ENCODE measurements around the gene RFLNA. TPM values are rescaled to one million over a fixed set of nuclear protein-coding genes. Genes with fewer than 3 reads are reported as not detected.

RFLNA gene
- total and polyA plus RNA-seq, 5 donors = 0.22 to 0.82 (median 0.61) TPM

- 82% methylated on average over 4 of the region's 4 CpGs for WGBS
- ATAC-seq = no peak
- intact Hi-C loops (cut with DNase I) = no loop called here
- Histone ChIP-seq H3K27ac (ENCODE audit: low read length) (no peak overlapping the region), H3K4me3 (ENCODE audit: low read length) (no peak overlapping the region), H3K9me3 (ENCODE audit: control insufficient read depth, low read length) (no peaks in the 10 kb centered on the region), H3K4me1 (ENCODE audit: control insufficient read depth, insufficient read depth, low read length) (no peaks in the 10 kb centered on the region), H3K27me3 (ENCODE audit: control insufficient read depth, insufficient read depth) (no peaks in the 10 kb centered on the region)
- no peak for DNase-seq
Measured at GRCh38 chr12:124267205-124267778, 27.6 kb upstream of the RFLNA start.

GRCh38 chr12:124270671-124271070 is 24.2 kb upstream of the RFLNA start:
- Histone ChIP-seq H3K27ac (ENCODE audit: low read length) (no peak overlapping the region), H3K27me3 (ENCODE audit: control insufficient read depth, insufficient read depth) (no peaks in the 10 kb centered on the region), H3K4me1 (ENCODE audit: control insufficient read depth, insufficient read depth, low read length) (no peaks in the 10 kb centered on the region), H3K4me3 (ENCODE audit: low read length) (no peak overlapping the region), H3K9me3 (ENCODE audit: control insufficient read depth, low read length) (no peaks in the 10 kb centered on the region)
- no peak for ATAC-seq
- no peak for DNase-seq
- intact Hi-C loops (cut with DNase I) = no loop called here
- WGBS = 91% methylated on average over 6 of the region's 6 CpGs

- H3K9me3 ChIP-seq (ENCODE audit: control insufficient read depth, low read length) = no peaks in the 10 kb centered on the region
- H3K4me3 ChIP-seq (ENCODE audit: low read length) = no peak overlapping the region
- H3K27ac ChIP-seq (ENCODE audit: low read length) = no peak overlapping the region
- DNase-seq = no peak
- intact Hi-C loops (cut with DNase I) = no loop called here
- no peaks in the 10 kb centered on the region for H3K4me1 ChIP-seq (ENCODE audit: control insufficient read depth, insufficient read depth, low read length)
- ATAC-seq = peak in 1 of 2 donors; percentile 70
- no peaks in the 10 kb centered on the region for H3K27me3 ChIP-seq (ENCODE audit: control insufficient read depth, insufficient read depth)
- WGBS = 93% methylated on average over 3 of the region's 3 CpGs
Measured at GRCh38 chr12:124273630-124274029, 21.3 kb upstream of the RFLNA start.

- intact Hi-C loops (cut with DNase I) = no loop called here
- Histone ChIP-seq H3K9me3 (ENCODE audit: control insufficient read depth, low read length) (no peaks in the 10 kb centered on the region), H3K27me3 (ENCODE audit: control insufficient read depth, insufficient read depth) (no peaks in the 10 kb centered on the region), H3K27ac (ENCODE audit: low read length) (no peak overlapping the region), H3K4me1 (ENCODE audit: control insufficient read depth, insufficient read depth, low read length) (no peaks in the 10 kb centered on the region), H3K4me3 (ENCODE audit: low read length) (no peak overlapping the region)
- DNase-seq (no peak), ATAC-seq (no peak)
- 89% methylated on average over 2 of the region's 2 CpGs for WGBS
Measured at GRCh38 chr12:124276337-124276736, 18.6 kb upstream of the RFLNA start.

GRCh38 chr12:124277394-124278241 is 17.3 kb upstream of the RFLNA start:
- WGBS = 53% methylated on average over 16 of the region's 16 CpGs
- Histone ChIP-seq H3K4me3 (ENCODE audit: low read length) (no peak overlapping the region), H3K4me1 (ENCODE audit: control insufficient read depth, insufficient read depth, low read length) (no peaks in the 10 kb centered on the region), H3K27me3 (ENCODE audit: control insufficient read depth, insufficient read depth) (no peaks in the 10 kb centered on the region), H3K27ac (ENCODE audit: low read length) (no peak overlapping the region), H3K9me3 (ENCODE audit: control insufficient read depth, low read length) (no peaks in the 10 kb centered on the region)
- ATAC-seq = no peak
- no peak for DNase-seq
- intact Hi-C loops (cut with DNase I) = no loop called here

- ATAC-seq = no peak
- WGBS = 81% methylated on average over 20 of the region's 20 CpGs
- H3K27me3 ChIP-seq (ENCODE audit: control insufficient read depth, insufficient read depth) = no peaks in the 10 kb centered on the region
Measured at GRCh38 chr12:124278389-124279101, 16.3 kb upstream of the RFLNA start.

GRCh38 chr12:124279315-124279714 is 15.6 kb upstream of the RFLNA start:
- DNase-seq = no peak
- H3K27me3 ChIP-seq (ENCODE audit: control insufficient read depth, insufficient read depth) = no peaks in the 10 kb centered on the region
- no peak for ATAC-seq
- H3K9me3 ChIP-seq (ENCODE audit: control insufficient read depth, low read length) = no peaks in the 10 kb centered on the region
- no peak overlapping the region for H3K27ac ChIP-seq (ENCODE audit: low read length)
- 71% methylated on average over 11 of the region's 11 CpGs for WGBS
- H3K4me3 ChIP-seq (ENCODE audit: low read length) = no peak overlapping the region
- no peaks in the 10 kb centered on the region for H3K4me1 ChIP-seq (ENCODE audit: control insufficient read depth, insufficient read depth, low read length)
- intact Hi-C loops (cut with DNase I) = no loop called here

More at GRCh38 chr12:124278389-124279101, 16.3 kb upstream of the RFLNA start:
- no peaks in the 10 kb centered on the region for H3K4me1 ChIP-seq (ENCODE audit: control insufficient read depth, insufficient read depth, low read length)
- no peak for DNase-seq
- H3K27ac ChIP-seq (ENCODE audit: low read length) = no peak overlapping the region
- H3K9me3 ChIP-seq (ENCODE audit: control insufficient read depth, low read length) = no peaks in the 10 kb centered on the region
- intact Hi-C loops (cut with DNase I) = no loop called here
- H3K4me3 ChIP-seq (ENCODE audit: low read length) = no peak overlapping the region

GRCh38 chr12:124279846-124280360 is 15.0 kb upstream of the RFLNA start:
- no peaks in the 10 kb centered on the region for H3K9me3 ChIP-seq (ENCODE audit: control insufficient read depth, low read length)
- no peaks in the 10 kb centered on the region for H3K27me3 ChIP-seq (ENCODE audit: control insufficient read depth, insufficient read depth)
- intact Hi-C loops (cut with DNase I) = no loop called here
- 38% methylated on average over 19 of the region's 19 CpGs for WGBS
- H3K27ac ChIP-seq (ENCODE audit: low read length) = no peak overlapping the region
- ATAC-seq = peak; percentile 32 to 41
- no peaks in the 10 kb centered on the region for H3K4me1 ChIP-seq (ENCODE audit: control insufficient read depth, insufficient read depth, low read length)
- H3K4me3 ChIP-seq (ENCODE audit: low read length) = no peak overlapping the region
- no peak for DNase-seq

GRCh38 chr12:124281309-124281708 is 13.6 kb upstream of the RFLNA start:
- DNase-seq (no peak), ATAC-seq (no peak)
- Histone ChIP-seq H3K4me3 (ENCODE audit: low read length) (no peak overlapping the region), H3K27ac (ENCODE audit: low read length) (no peak overlapping the region), H3K4me1 (ENCODE audit: control insufficient read depth, insufficient read depth, low read length) (no peaks in the 10 kb centered on the region), H3K27me3 (ENCODE audit: control insufficient read depth, insufficient read depth) (no peaks in the 10 kb centered on the region), H3K9me3 (ENCODE audit: control insufficient read depth, low read length) (no peaks in the 10 kb centered on the region)
- WGBS = 93% methylated on average over 2 of the region's 2 CpGs
- intact Hi-C loops (cut with DNase I) = no loop called here

- 86% methylated on average over 5 of the region's 5 CpGs for WGBS
- no peaks in the 10 kb centered on the region for H3K9me3 ChIP-seq (ENCODE audit: control insufficient read depth, low read length)
- intact Hi-C loops (cut with DNase I) = no loop called here
- no peak overlapping the region for H3K27ac ChIP-seq (ENCODE audit: low read length)
- H3K4me1 ChIP-seq (ENCODE audit: control insufficient read depth, insufficient read depth, low read length) = no peaks in the 10 kb centered on the region
- H3K27me3 ChIP-seq (ENCODE audit: control insufficient read depth, insufficient read depth) = no peaks in the 10 kb centered on the region
- ATAC-seq = no peak
- DNase-seq = no peak
- no peak overlapping the region for H3K4me3 ChIP-seq (ENCODE audit: low read length)
Measured at GRCh38 chr12:124282287-124282686, 12.6 kb upstream of the RFLNA start.

- 39% methylated on average over 7 of the region's 7 CpGs for WGBS
- intact Hi-C loops (cut with DNase I) = no loop called here
- H3K27me3 ChIP-seq (ENCODE audit: control insufficient read depth, insufficient read depth) = no peaks in the 10 kb centered on the region
- ATAC-seq = no peak
- no peak overlapping the region for H3K4me3 ChIP-seq (ENCODE audit: low read length)
- no peak overlapping the region for H3K27ac ChIP-seq (ENCODE audit: low read length)
- DNase-seq = no peak
- no peaks in the 10 kb centered on the region for H3K9me3 ChIP-seq (ENCODE audit: control insufficient read depth, low read length)
- no peaks in the 10 kb centered on the region for H3K4me1 ChIP-seq (ENCODE audit: control insufficient read depth, insufficient read depth, low read length)
Measured at GRCh38 chr12:124283326-124283725, 11.6 kb upstream of the RFLNA start.

All from right cardiac atrium (tissue), 5 donors.